Right ventricle myocardium inferior (tissue), 1 donor: ENCODE measurements around the gene NETO1. TPM values are rescaled to one million over a fixed set of nuclear protein-coding genes. Genes with fewer than 3 reads are reported as not detected.

Experiments
- ATAC-seq: fragments of 200-7000 bp; cut with Tn5 transposase; one replicate; pipeline ENCODE4 v1.9.1; 2020; ENCODE audit warnings: mild to moderate bottlenecking, moderate library complexity
- DNase-seq: peaks from one replicate; pipeline ENCODE4 v3.0.0; 2021; ENCODE audit errors: missing footprints
- intact Hi-C: fragments of 100-400 bp; cut with DNase I; formaldehyde crosslinking; loops from one replicate; pipeline ENCODE4 v1.11.0; 2022
- long read RNA-seq: library from polyadenylated mRNA; unstranded; transcript quantifications from one replicate; pipeline ENCODE4 v2.0.0, GENCODE V29; 2021
- total RNA-seq: library from RNA; stranded (reverse); fragmentation: NEBNext Ultra II Directional; extraction: Animal tissue kit (Norgen Biotek cat#: 25700); gene quantifications from one replicate; pipeline ENCODE4 v1.2.1, GENCODE V29; 2021
- donor health status: DM: no; HTN: yes; CAD: no; lungs with severe emphysema.

The NETO1 gene
- total RNA-seq: not detected
- long read RNA-seq: 0 reads

GRCh38 chr18:72867746-72868584, at the start of gene NETO1:
NETO1 (minus strand) TSS chr18:72867987; CDS start chr18:72867291, 696 bp downstream.
- ATAC-seq (no peak), DNase-seq (no peak)
- intact Hi-C loops: no loop called here

GRCh38 chr18:72910045-72910444, 42.3 kb upstream of the NETO1 start:
- ATAC-seq (no peak), DNase-seq (no peak)
- intact Hi-C loops: no loop called here

GRCh38 chr18:72908181-72908580, 40.4 kb upstream of the NETO1 start:
- intact Hi-C loops: no loop called here
- no peak for DNase-seq
- no peak for ATAC-seq

GRCh38 chr18:72903033-72903432, 35.2 kb upstream of the NETO1 start:
- intact Hi-C loops: no loop called here
- no peak for ATAC-seq
- DNase-seq: no peak

GRCh38 chr18:72899338-72899737, 31.6 kb upstream of the NETO1 start:
- DNase-seq (no peak), ATAC-seq (no peak)
- intact Hi-C loops: no loop called here

- DNase-seq (no peak), ATAC-seq (no peak)
- intact Hi-C loops: no loop called here
These were observed 31.1 kb upstream of the NETO1 start for GRCh38 chr18:72898870-72899269.

- intact Hi-C loops: no loop called here
- ATAC-seq (no peak), DNase-seq (no peak)
These were observed 27.8 kb upstream of the NETO1 start for GRCh38 chr18:72895548-72895947.

GRCh38 chr18:72878561-72878960, 10.8 kb upstream of the NETO1 start:
- intact Hi-C loops: no loop called here

GRCh38 chr18:72878143-72878542, 10.4 kb upstream of the NETO1 start:
- intact Hi-C loops: no loop called here
- DNase-seq (no peak), ATAC-seq (no peak)

More at GRCh38 chr18:72878561-72878960, 10.8 kb upstream of the NETO1 start:
- no peak for DNase-seq
- peak; percentile 56 for ATAC-seq

GRCh38 chr18:72871091-72871490, 3.3 kb upstream of the NETO1 start:
- ATAC-seq: no peak
- no peak for DNase-seq
- intact Hi-C loops: no loop called here

- DNase-seq (no peak), ATAC-seq (no peak)
- intact Hi-C loops: no loop called here
These were observed 1.7 kb upstream of the NETO1 start for GRCh38 chr18:72869226-72870185.

GRCh38 chr18:72868585-72869225, 918 bp upstream of the NETO1 start:
- ATAC-seq: no peak
- no peak for DNase-seq
- intact Hi-C loops: no loop called here

- no peak for ATAC-seq
- intact Hi-C loops: no loop called here
- no peak for DNase-seq
These were observed 664 bp downstream of the NETO1 start for GRCh38 chr18:72866901-72867745.

GRCh38 chr18:72866442-72866900, 1.3 kb downstream of the NETO1 start:
- DNase-seq (no peak), ATAC-seq (no peak)
- intact Hi-C loops: no loop called here

- DNase-seq (peak; percentile 35), ATAC-seq (no peak)
- intact Hi-C loops: no loop called here
These were observed 4.0 kb downstream of the NETO1 start for GRCh38 chr18:72863754-72864153.

GRCh38 chr18:72859088-72859487, 8.7 kb downstream of the NETO1 start:
- DNase-seq (no peak), ATAC-seq (no peak)
- intact Hi-C loops: no loop called here

- intact Hi-C loops: no loop called here
- ATAC-seq (no peak), DNase-seq (no peak)
These were observed 18.1 kb downstream of the NETO1 start for GRCh38 chr18:72849671-72850070.

- intact Hi-C loops: no loop called here
- DNase-seq (no peak), ATAC-seq (no peak)
These were observed 19.1 kb downstream of the NETO1 start for GRCh38 chr18:72848503-72849237.
